SK-N-SH treated with all-trans-retinoic acid at 6 μM for 48 hours (cell line): ENCODE results near the gene GEMIN7.

ENCODE experiments used
- ARNTL ChIP-seq: fragments of 450-650 bp; formaldehyde crosslinking; IDR thresholded peaks from 2 replicates; pipeline ENCODE4 v1.5.0; 2020; ENCODE audit warnings: low read depth, mild to moderate bottlenecking, moderate library complexity, borderline replicate concordance
- BACH2 ChIP-seq: fragments of 250-450 bp; sonication (Bioruptor Pico); IDR thresholded peaks from 2 replicates; pipeline ENCODE4 v1.9.0; 2021; ENCODE audit warnings: mild to moderate bottlenecking, borderline replicate concordance
- CREB5 ChIP-seq: fragments of 250-450 bp; sonication (Bioruptor Pico); IDR thresholded peaks from 2 replicates; pipeline ENCODE4 v1.5.1; 2020; ENCODE audit warnings: low read depth, mild to moderate bottlenecking, moderate library complexity
- CSDC2 ChIP-seq: fragments of 250-450 bp; sonication (Bioruptor Pico); IDR thresholded peaks from 2 replicates; pipeline ENCODE4 v1.5.0; 2020; ENCODE audit warnings: mild to moderate bottlenecking, moderate library complexity
- CSRNP3 ChIP-seq: fragments of 250-450 bp; sonication (Bioruptor Pico); IDR thresholded peaks from 2 replicates; pipeline ENCODE4 v1.5.1; 2021; ENCODE audit warnings: mild to moderate bottlenecking, moderate library complexity
- ISL1 ChIP-seq: fragments of 250-450 bp; sonication (Bioruptor Pico); IDR thresholded peaks from 2 replicates; pipeline ENCODE4 v2.1.2; 2022; ENCODE audit warnings: mild to moderate bottlenecking, moderate library complexity
- PATZ1 ChIP-seq: fragments of 250-450 bp; sonication (Bioruptor Pico); IDR thresholded peaks from 2 replicates; pipeline ENCODE4 v1.8.0; 2020; ENCODE audit warnings: mild to moderate bottlenecking, moderate library complexity, borderline replicate concordance
- POU6F1 ChIP-seq: fragments of 250-450 bp; sonication (Bioruptor Pico); IDR thresholded peaks from 2 replicates; pipeline ENCODE4 v1.8.0; 2021; ENCODE audit warnings: low read depth, mild to moderate bottlenecking, moderate library complexity, borderline replicate concordance
- RARB ChIP-seq: fragments of 250-450 bp; sonication (Bioruptor Pico); IDR thresholded peaks from 2 replicates; pipeline ENCODE4 v1.8.0; 2021; ENCODE audit warnings: mild to moderate bottlenecking, moderate library complexity
- SNAI2 ChIP-seq: fragments of 250-450 bp; sonication (Bioruptor Pico); IDR thresholded peaks from 2 replicates; pipeline ENCODE4 v1.5.0; 2020; ENCODE audit warnings: mild to moderate bottlenecking, moderate library complexity
- TCF4 ChIP-seq: fragments of 250-450 bp; sonication (Bioruptor Pico); IDR thresholded peaks from 2 replicates; pipeline ENCODE4 v1.8.0; 2021; ENCODE audit warnings: mild to moderate bottlenecking, moderate library complexity, borderline replicate concordance
- ZC3H10 ChIP-seq: fragments of 250-450 bp; sonication (Bioruptor Pico); IDR thresholded peaks from 2 replicates; pipeline ENCODE4 v1.5.1; 2021; ENCODE audit warnings: mild to moderate bottlenecking, moderate library complexity
- ZFP3 ChIP-seq: fragments of 250-450 bp; sonication (Bioruptor Pico); IDR thresholded peaks from 2 replicates; pipeline ENCODE4 v1.5.0; 2020; ENCODE audit warnings: mild to moderate bottlenecking, moderate library complexity
- ZNF70 ChIP-seq: fragments of 450-650 bp; formaldehyde crosslinking; IDR thresholded peaks from 2 replicates; pipeline ENCODE4 v1.5.0; 2020; ENCODE audit warnings: mild to moderate bottlenecking, moderate library complexity

GRCh38 chr19:45125360-45125759 is 46.3 kb downstream of the GEMIN7 start:
- no peak for TF ChIP-seq POU6F1
- no peak for TF ChIP-seq BACH2 (CRISPR knock-in tag)
- TF ChIP-seq ZFP3 (CRISPR knock-in tag): no peak
- no peak for TF ChIP-seq CSDC2 (CRISPR knock-in tag)
- no peak for TF ChIP-seq RARB (CRISPR knock-in tag)
- no peak for TF ChIP-seq CSRNP3
- no peak for TF ChIP-seq ZC3H10 (CRISPR knock-in tag)
- no peak for TF ChIP-seq CREB5 (CRISPR knock-in tag)
- TF ChIP-seq TCF4 (CRISPR knock-in tag): no peak
- no peak for TF ChIP-seq ARNTL (CRISPR knock-in tag)
- TF ChIP-seq ISL1 (CRISPR knock-in tag): no peak
- TF ChIP-seq PATZ1: no peak
- TF ChIP-seq ZNF70 (CRISPR knock-in tag): no peak
- no peak for TF ChIP-seq SNAI2 (CRISPR knock-in tag)
